Ovary (tissue), 9 donors: ENCODE data around the gene OR1F1. TPM values are rescaled to one million over a fixed set of nuclear protein-coding genes. Genes with fewer than 3 reads are reported as not detected.

Experiments used
- DNase-seq, 5 donors: peaks; one replicate each; pipeline ENCODE4 v3.0.0-alpha.2; 2019 to 2020
- H3K27ac ChIP-seq, 2 donors: fragments of 200-600 bp; one replicate each; pipeline versions ENCODE4 v1.5.1 to v1.8.0; 2019 to 2022
- H3K27me3 ChIP-seq: fragments of 200-600 bp; one replicate; pipeline ENCODE4 v1.8.0; 2022
- H3K36me3 ChIP-seq: fragments of 200-600 bp; sonication (generic); one replicate; pipeline ENCODE4 v1.5.1; 2019
- H3K4me1 ChIP-seq: one replicate; pipeline ENCODE4 v1.8.1; 2013; ENCODE audit warnings: mild to moderate bottlenecking, moderate library complexity; ENCODE audit not compliant: insufficient read depth
- H3K4me3 ChIP-seq: fragments of 200-600 bp; sonication (generic); one replicate; pipeline ENCODE4 v1.5.1; 2017
- H3K9me3 ChIP-seq, 2 donors: fragments of 200-600 bp in 1 of 2; sonication (generic) in 1 of 2; one replicate each; pipeline versions ENCODE4 v1.5.1 to v1.8.1; 2013 to 2019; ENCODE audit warnings: mild to moderate bottlenecking in 1 of 2, moderate library complexity in 1 of 2
- CTCF ChIP-seq, 3 donors: fragments of 450-650 bp in 2 of 3; fragments of 200-600 bp in 1 of 3; IDR thresholded peaks; one replicate each; pipeline versions ENCODE4 v1.5.1 to v1.8.0; 2016 to 2022; ENCODE audit warnings: antibody characterized with exemption in 3 of 3, mild to moderate bottlenecking in 1 of 3
- EP300 ChIP-seq: sonication (generic); formaldehyde crosslinking; IDR thresholded peaks from one replicate; pipeline ENCODE4 v1.6.1; 2017; ENCODE audit warnings: antibody characterized with exemption
- POLR2A ChIP-seq: fragments of 450-650 bp; IDR thresholded peaks from one replicate; pipeline ENCODE4 v1.6.1; 2017; ENCODE audit warnings: antibody characterized with exemption, mild to moderate bottlenecking, moderate library complexity
- WGBS, 3 donors: extraction: QIAGEN DNeasy Blood & Tissue Kit in 1 of 3; methylation state at CpG; one replicate each; pipeline versions ENCODE4 v1.1.5 to v1.1.7; 2013 to 2017; 5-methylcytosine and 5-hydroxymethylcytosine counted together
- intact Hi-C, 4 donors: fragments of 100-400 bp; cut with DNase I; formaldehyde crosslinking; loops; one replicate each; pipeline versions ENCODE4 v1.11.0 to v1.15.1; 2022 to 2023
- polyA plus RNA-seq, 2 donors: library from polyadenylated mRNA; stranded (reverse); fragments of 200-250 nt in 1 of 2; fragments of 350-450 nt in 1 of 2; fragmentation: Illumina TruSeq in 1 of 2; extraction: RNeasy Lipid Tissue Mini Kit (QIAGEN cat#74804) in 1 of 2; gene quantifications; one replicate each; pipeline ENCODE4 v1.2.3, GENCODE V29; 2013 to 2014
- total RNA-seq, 7 donors: library from RNA; depleted of rRNA in 2 of 7; stranded (reverse); fragments of >200 nt in 2 of 7; fragmentation: NEBNext Ultra II Directional in 3 of 7; extraction: Animal tissue kit (Norgen Biotek cat#: 25700) in 3 of 7; gene quantifications; one replicate each; pipeline versions ENCODE4 v1.1.0 to v1.2.4, GENCODE V29; 2016 to 2023
- donor health status: DM: no; HTN: no; CAD: no; lungs with moderate emphysema.
- donor health status: DM: no; HTN: no; CAD: no.
- donor health status: Bipolar disorder and iron deficiency.
- donor health status: DM: yes; HTN: yes; CAD: no.
- donor health status: DM: no; HTN: no; CAD: no.
- donor health status: DM: yes; HTN: yes; CAD: no.

OR1F1 gene
- total and polyA plus RNA-seq, 9 donors: not detected

- no peak overlapping the region for H3K4me3 ChIP-seq
- no peak for DNase-seq
- no peaks in the 10 kb centered on the region for H3K4me1 ChIP-seq
- H3K27ac ChIP-seq: no peak overlapping the region
- H3K27me3 ChIP-seq: no peaks in the 10 kb centered on the region
- no peaks in the 10 kb centered on the region for H3K9me3 ChIP-seq
- no peaks in the 10 kb centered on the region for H3K36me3 ChIP-seq
- intact Hi-C loops: no loop called here
- TF ChIP-seq CTCF (IDR thresholded peaks at IDR 0.05) (no peak), EP300 (no peak)
- WGBS, 3 donors: 42 to 80% (median 70%) methylated on average over 1 of the region's 1 CpG
These were observed 61.0 kb downstream of the OR1F1 start for GRCh38 chr16:3249020-3249419.

GRCh38 chr16:3249451-3249850 is 61.4 kb downstream of the OR1F1 start:
- Histone ChIP-seq H3K27me3 (no peaks in the 10 kb centered on the region), H3K4me1 (no peaks in the 10 kb centered on the region), H3K36me3 (no peaks in the 10 kb centered on the region), H3K27ac (no peak overlapping the region), H3K9me3 (no peaks in the 10 kb centered on the region), H3K4me3 (no peak overlapping the region)
- DNase-seq: no peak
- 71 to 88% (median 82%) methylated on average over 14 of the region's 14 CpGs for WGBS, 3 donors
- TF ChIP-seq CTCF (IDR thresholded peaks at IDR 0.05) (no peak), POLR2A (no peak), EP300 (no peak)
- intact Hi-C loops: no loop called here

DNA sequence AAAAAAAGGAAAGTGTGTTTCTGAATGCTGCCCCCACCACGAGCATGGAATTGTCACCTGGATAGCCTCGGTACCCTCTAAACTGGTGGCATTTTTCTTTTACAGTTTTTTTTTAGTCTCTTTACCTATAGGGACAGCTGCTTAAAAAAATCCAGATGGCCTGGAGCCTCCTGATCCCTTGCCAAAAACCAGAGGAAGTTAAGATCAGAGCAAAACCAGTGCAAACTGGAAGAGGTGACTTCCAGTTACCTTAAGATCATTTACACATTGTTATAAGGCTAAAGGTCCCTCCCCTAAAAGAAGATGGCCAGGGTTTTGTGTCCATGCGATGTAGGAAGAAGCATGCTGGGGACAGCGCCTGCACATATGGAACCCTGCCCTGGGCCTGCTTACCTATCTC is 65.0 kb downstream of the OR1F1 start:
- intact Hi-C loops: no loop called here
- 70 to 79% (median 72%) methylated on average over 4 of the region's 4 CpGs for WGBS, 3 donors

DNA sequence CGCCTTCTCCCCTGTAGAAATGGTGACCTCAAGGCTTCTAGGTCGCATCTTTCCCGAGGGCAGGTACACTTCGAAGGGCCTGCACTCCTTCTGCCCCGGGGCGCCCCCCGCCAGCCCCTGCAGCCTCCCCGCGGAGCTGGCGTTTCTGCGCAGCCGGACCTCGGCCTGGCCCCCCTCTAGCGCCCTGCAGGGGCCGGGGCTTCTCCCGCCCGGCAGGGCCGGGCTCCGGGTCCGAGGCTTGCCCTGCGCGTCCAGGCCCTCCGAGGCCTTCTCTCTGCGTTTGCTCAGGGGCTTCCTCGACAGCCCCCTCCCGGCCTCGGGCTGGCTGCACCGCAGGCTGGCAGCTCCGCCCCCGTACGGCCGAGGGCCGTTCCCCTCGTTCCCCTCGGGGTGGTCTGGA is 66.3 kb downstream of the OR1F1 start:
- no peak for DNase-seq
- Histone ChIP-seq H3K9me3 (no peaks in the 10 kb centered on the region), H3K27ac (no peak overlapping the region), H3K27me3 (no peaks in the 10 kb centered on the region), H3K4me1 (no peaks in the 10 kb centered on the region), H3K4me3 (no peak overlapping the region), H3K36me3 (no peaks in the 10 kb centered on the region)
- no peak for TF ChIP-seq CTCF (IDR thresholded peaks at IDR 0.05)
- no peak for TF ChIP-seq EP300
- TF ChIP-seq POLR2A: no peak
- intact Hi-C loops: no loop called here
- WGBS, 3 donors: 47 to 69% (median 49%) methylated on average over 35 of the region's 35 CpGs

More for the DNA sequence above, 65.0 kb downstream of the OR1F1 start:
- no peaks in the 10 kb centered on the region for H3K36me3 ChIP-seq
- no peaks in the 10 kb centered on the region for H3K4me1 ChIP-seq
- H3K9me3 ChIP-seq: no peaks in the 10 kb centered on the region
- no peak for DNase-seq
- TF ChIP-seq EP300: no peak
- TF ChIP-seq CTCF (IDR thresholded peaks at IDR 0.05): no peak
- no peak for TF ChIP-seq POLR2A
- no peak overlapping the region for H3K4me3 ChIP-seq
- no peak overlapping the region for H3K27ac ChIP-seq
- no peaks in the 10 kb centered on the region for H3K27me3 ChIP-seq

Other genes starting within 250 kb of the OR1F1 start
- under 1 TPM in 4 of 7 donors, not detected in 3; 0.18 to 0.57 (median 0.23) TPM for gene KREMEN2, start 223.9 kb upstream of the OR1F1 start, total RNA-seq
- gene KREMEN2, start 223.9 kb upstream of the OR1F1 start, polyA plus RNA-seq: not detected
- gene PAQR4, start 218.9 kb upstream of the OR1F1 start, total RNA-seq: 1 to 10 TPM in 4 of 7 donors, under 1 TPM in 3; 0.30 to 5.7 (median 2.4) TPM
- 1 to 10 TPM; 1.4 to 1.5 TPM for gene PAQR4, start 218.9 kb upstream of the OR1F1 start, polyA plus RNA-seq
- 1 to 10 TPM in 3 of 7 donors, under 1 TPM in 2, not detected in 2; 0.23 to 2.6 (median 1.1) TPM for gene PKMYT1, start 207.8 kb upstream of the OR1F1 start, total RNA-seq
- gene PKMYT1, start 207.8 kb upstream of the OR1F1 start, polyA plus RNA-seq: under 1 TPM in 1 of 2 donors, not detected in 1; 0.52 TPM
- gene CLDN9, start 175.3 kb upstream of the OR1F1 start, total RNA-seq: under 1 TPM in 4 of 7 donors, not detected in 3; 0.11 to 0.24 (median 0.19) TPM
- gene CLDN9, start 175.3 kb upstream of the OR1F1 start, polyA plus RNA-seq: not detected
- gene CLDN6, start 170.0 kb upstream of the OR1F1 start, total RNA-seq: 1 to 10 TPM in 1 of 7 donors, not detected in 6; 1.8 TPM
- gene CLDN6, start 170.0 kb upstream of the OR1F1 start, polyA plus RNA-seq: not detected
- gene TNFRSF12A, start 167.8 kb upstream of the OR1F1 start, total RNA-seq: 10 to 100 TPM in 2 of 7 donors, 1 to 10 TPM in 5; 3.7 to 52.5 (median 8.6) TPM
- 1 to 10 TPM; 7.9 to 8.1 TPM for gene TNFRSF12A, start 167.8 kb upstream of the OR1F1 start, polyA plus RNA-seq
- 10 to 100 TPM; 15.9 to 73.1 (median 55.1) TPM for gene HCFC1R1, start 164.3 kb upstream of the OR1F1 start, total RNA-seq
- gene HCFC1R1, start 164.3 kb upstream of the OR1F1 start, polyA plus RNA-seq: 10 to 100 TPM; 27.5 to 82.0 TPM
- 10 to 100 TPM in 6 of 7 donors, 1 to 10 TPM in 1; 6.7 to 21.0 (median 15.6) TPM for gene THOC6, start 164.2 kb upstream of the OR1F1 start, total RNA-seq
- gene THOC6, start 164.2 kb upstream of the OR1F1 start, polyA plus RNA-seq: 10 to 100 TPM in 1 of 2 donors, 1 to 10 TPM in 1; 3.5 to 14.3 TPM
- gene BICDL2, start 151.3 kb upstream of the OR1F1 start, total RNA-seq: 10 to 100 TPM in 1 of 7 donors, 1 to 10 TPM in 2, under 1 TPM in 2, not detected in 2; 0.89 to 21.9 (median 1.7) TPM
- gene BICDL2, start 151.3 kb upstream of the OR1F1 start, polyA plus RNA-seq: under 1 TPM in 1 of 2 donors, not detected in 1; 0.02 TPM
- under 1 TPM in 6 of 7 donors, not detected in 1; 0.15 to 0.72 (median 0.61) TPM for gene MMP25, start 141.6 kb upstream of the OR1F1 start, total RNA-seq
- gene MMP25, start 141.6 kb upstream of the OR1F1 start, polyA plus RNA-seq: under 1 TPM; 0.17 to 0.59 TPM
- gene IL32, start 122.6 kb upstream of the OR1F1 start, total RNA-seq: 10 to 100 TPM in 4 of 7 donors, 1 to 10 TPM in 3; 3.8 to 24.7 (median 10.6) TPM
- gene IL32, start 122.6 kb upstream of the OR1F1 start, polyA plus RNA-seq: 10 to 100 TPM; 23.9 to 54.9 TPM
- under 1 TPM in 2 of 7 donors, not detected in 5; 0.47 to 0.69 TPM for gene ZSCAN10, start 88.9 kb upstream of the OR1F1 start, total RNA-seq
- gene ZSCAN10, start 88.9 kb upstream of the OR1F1 start, polyA plus RNA-seq: under 1 TPM in 1 of 2 donors, not detected in 1; 0.06 TPM
- gene ZNF205, start 75.6 kb upstream of the OR1F1 start, total RNA-seq: 10 to 100 TPM; 10.7 to 16.3 (median 15.6) TPM
- gene ZNF205, start 75.6 kb upstream of the OR1F1 start, polyA plus RNA-seq: 10 to 100 TPM in 1 of 2 donors, 1 to 10 TPM in 1; 3.0 to 22.1 TPM
- gene ZNF213, start 53.2 kb upstream of the OR1F1 start, total RNA-seq: 10 to 100 TPM in 5 of 7 donors, 1 to 10 TPM in 2; 4.7 to 18.9 (median 12.2) TPM
- 10 to 100 TPM in 1 of 2 donors, under 1 TPM in 1; 0.95 to 10.7 TPM for gene ZNF213, start 53.2 kb upstream of the OR1F1 start, polyA plus RNA-seq
- 1 to 10 TPM; 7.3 to 9.2 (median 7.5) TPM for gene ZNF200, start 47.0 kb downstream of the OR1F1 start, total RNA-seq
- gene ZNF200, start 47.0 kb downstream of the OR1F1 start, polyA plus RNA-seq: 1 to 10 TPM; 4.8 to 8.3 TPM
- under 1 TPM; 0.20 to 0.84 (median 0.46) TPM for gene MEFV, start 68.4 kb downstream of the OR1F1 start, total RNA-seq
- gene MEFV, start 68.4 kb downstream of the OR1F1 start, polyA plus RNA-seq: under 1 TPM; 0.11 to 0.53 TPM
- 10 to 100 TPM; 32.1 to 46.1 (median 35.8) TPM for gene ZNF263, start 95.3 kb downstream of the OR1F1 start, total RNA-seq
- gene ZNF263, start 95.3 kb downstream of the OR1F1 start, polyA plus RNA-seq: 10 to 100 TPM; 31.2 to 33.2 TPM
- gene TIGD7, start 117.2 kb downstream of the OR1F1 start, total RNA-seq: 10 to 100 TPM in 5 of 7 donors, 1 to 10 TPM in 2; 5.2 to 16.1 (median 13.7) TPM
- 10 to 100 TPM; 10.8 to 10.9 TPM for gene TIGD7, start 117.2 kb downstream of the OR1F1 start, polyA plus RNA-seq
- 10 to 100 TPM; 17.5 to 50.1 (median 34.3) TPM for gene ZNF75A, start 117.3 kb downstream of the OR1F1 start, total RNA-seq
- gene ZNF75A, start 117.3 kb downstream of the OR1F1 start, polyA plus RNA-seq: 10 to 100 TPM; 20.6 to 26.3 TPM
- under 1 TPM in 6 of 7 donors, not detected in 1; 0.20 to 0.50 (median 0.33) TPM for gene OR2C1, start 167.7 kb downstream of the OR1F1 start, total RNA-seq
- gene OR2C1, start 167.7 kb downstream of the OR1F1 start, polyA plus RNA-seq: under 1 TPM; 0.06 to 0.30 TPM
- 10 to 100 TPM in 1 of 7 donors, 1 to 10 TPM in 6; 8.0 to 11.9 (median 8.9) TPM for gene ZSCAN32, start 212.8 kb downstream of the OR1F1 start, total RNA-seq
- 10 to 100 TPM in 1 of 2 donors, 1 to 10 TPM in 1; 8.8 to 15.4 TPM for gene ZSCAN32, start 212.8 kb downstream of the OR1F1 start, polyA plus RNA-seq
- 10 to 100 TPM; 10.5 to 17.4 (median 15.1) TPM for gene ZNF174, start 213.0 kb downstream of the OR1F1 start, total RNA-seq
- gene ZNF174, start 213.0 kb downstream of the OR1F1 start, polyA plus RNA-seq: 10 to 100 TPM; 10.9 to 22.2 TPM